ENCODE results near the gene QPCTL. TPM values are rescaled to one million over a fixed set of nuclear protein-coding genes. Genes with fewer than 3 reads are reported as not detected.

The QPCTL gene
- total and polyA plus RNA-seq, 2 of the 4 experiments (the other 2 are of a cell fraction), result 6.6 to 11.5 TPM

- Histone ChIP-seq H3K4me2 (ENCODE audit: low read depth, low read length) (peak overlapping the region; percentile 67), H2AK9ac (replicated peaks; ENCODE audit: low read depth, low read length, poor library complexity) (peak overlapping the region; percentile 12), H2BK20ac (ENCODE audit: low read depth, low read length) (no peak overlapping the region), H2BK5ac (ENCODE audit: low read depth, low read length, poor library complexity, severe bottlenecking) (no peak overlapping the region), H2AK5ac (ENCODE audit: low read depth, low read length) (no peak overlapping the region), H4K5ac (ENCODE audit: low read depth, low read length) (no peak overlapping the region), H3K23ac (ENCODE audit: low read depth, low read length) (no peak overlapping the region), H3K9me1 (ENCODE audit: insufficient read depth, low read length) (no peaks in the 10 kb centered on the region), H2BK120ac (ENCODE audit: low read depth, low read length) (no peak overlapping the region), H3K79me1 (ENCODE audit: low read depth in 1 of 2, low read length in 2 of 2) (0 out of 4 replicates have a peak, but pooled peaks cover 0 to 5% of the 10 kb centered on the region in 2 experiments), H4K8ac (ENCODE audit: low read depth in 2 of 2, low read length in 2 of 2) (peak overlapping the region; percentile 19 to 27; a peak in 1 of 4 replicates), H4K91ac (ENCODE audit: insufficient read depth, low read depth, low read length) (0 out of 2 replicates have a peak overlapping the region, but pooled peaks have one; percentile 2), H3K56ac (ENCODE audit: extremely low read depth, insufficient read depth, low read length) (no peak overlapping the region), H2BK15ac (ENCODE audit: low read depth, low read length) (no peak overlapping the region), H3K27me3 (ENCODE audit: control insufficient read depth, insufficient read depth, low read length) (peaks cover under 1% of the 10 kb centered on the region), H3K4me3 (ENCODE audit: insufficient read depth, low read depth, low read length) (peak overlapping the region; percentile 48), H2AFZ (replicated peaks; ENCODE audit: low read length, poor library complexity) (peak overlapping the region; percentile 84), H3K14ac (replicated peaks; ENCODE audit: low read depth, low read length) (no peak overlapping the region), H3K4ac (ENCODE audit: low read depth, low read length) (no peak overlapping the region), H3K4me1 (ENCODE audit: control insufficient read depth, insufficient read depth, low read length) (peaks cover 10% of the 10 kb centered on the region), H3K9ac (ENCODE audit: low read depth, low read length) (no peak overlapping the region), H3K36me3 (ENCODE audit: control insufficient read depth, insufficient read depth, low read length) (no peaks in the 10 kb centered on the region), H4K20me1 (ENCODE audit: insufficient read depth, low read length) (peaks cover 3% of the 10 kb centered on the region; the same call in 1 of the 2 replicates), H3K9me3 (ENCODE audit: control insufficient read depth, insufficient read depth, low read length) (no peaks in the 10 kb centered on the region), H3K27ac (ENCODE audit: insufficient read depth, low read length) (no peak overlapping the region), H3K18ac (ENCODE audit: low read depth, low read length) (no peak overlapping the region)
- WGBS, 2 experiments (ENCODE audit: extremely low coverage in 2 of 2, insufficient read length in 1 of 2), result 0% methylated on average over 4 of the region's 27 CpGs; no CpG with 5 or more reads in 1 of the 2 experiments
- intact Hi-C loops (cut with micrococcal nuclease), result no loop called here
- DNase-seq, result peak; percentile 80
- CTCF ChIA-PET, result interaction anchor here (0.7 kb wide), 1 partner anchor 197 kb away, joined by 3 read pairs; no protein-coding TSS in a partner anchor
- POLR2A ChIA-PET (ENCODE audit: unreplicated experiment), result interaction anchor here (0.6 kb wide), 1 partner anchor 125 kb away, joined by 17 read pairs; no protein-coding TSS in a partner anchor
- ATAC-seq (ENCODE audit: low read depth), result peak; percentile 86
- dilution Hi-C loops (cut with HindIII; ENCODE audit: low sequenced_read_pairs, unreplicated experiment), result no loop called here
- BruUV-seq (replicated peaks), result no TSS peak
- in situ Hi-C loops (cut with MboI; ENCODE audit: low sequenced_read_pairs), result loop anchor here (10.0 kb wide), 1 partner anchor 121 kb away; no protein-coding TSS in a partner anchor
- TF ChIP-seq RFX5 (IDR thresholded peaks at IDR 0.05; ENCODE audit: low read depth, low read length), result peak; percentile 56; the same call in 1 of the 2 replicates
- no peak for TF ChIP-seq RCOR1 (IDR thresholded peaks at IDR 0.05; ENCODE audit: insufficient replicate concordance, low read length)
- TF ChIP-seq MAZ (IDR thresholded peaks at IDR 0.05; ENCODE audit: borderline replicate concordance, low read depth, low read length), result no peak; the same call in 1 of the 2 replicates
- no peak for TF ChIP-seq ELK1 (IDR thresholded peaks at IDR 0.05; ENCODE audit: borderline replicate concordance, low read depth, low read length)
- no peak for TF ChIP-seq USF2 (IDR thresholded peaks at IDR 0.05; ENCODE audit: low read depth, low read length)
- no peak for TF ChIP-seq CHD1 (IDR thresholded peaks at IDR 0.05; ENCODE audit: low read depth, low read length)
- TF ChIP-seq FOS (IDR thresholded peaks at IDR 0.05; ENCODE audit: low read depth, low read length), result peak; percentile 40; the same call in 1 of the 2 replicates
- TF ChIP-seq MAFK (IDR thresholded peaks at IDR 0.05; ENCODE audit: low read depth, low read length), result no peak
- TF ChIP-seq POLR2A (IDR thresholded peaks at IDR 0.05; ENCODE audit: low read depth, low read length), result no peak
- TF ChIP-seq MXI1 (IDR thresholded peaks at IDR 0.05; ENCODE audit: borderline replicate concordance, low read depth, low read length), result no peak
- no peak for TF ChIP-seq BHLHE40 (IDR thresholded peaks at IDR 0.05; ENCODE audit: low read depth, low read length)
- no peak for TF ChIP-seq NFE2L2 (IDR thresholded peaks at IDR 0.05; ENCODE audit: low read depth, low read length)
- TF ChIP-seq RAD21 (IDR thresholded peaks at IDR 0.05; ENCODE audit: low read length), result no peak
- TF ChIP-seq SMC3 (IDR thresholded peaks at IDR 0.05; ENCODE audit: low read depth, low read length), result no peak
Observed at GRCh38 chr19:45645631-45646344, 46.7 kb upstream of the QPCTL start.

All from IMR-90 (cell line).